ENCODE data around the gene CNN2.

The CNN2 gene

DNA sequence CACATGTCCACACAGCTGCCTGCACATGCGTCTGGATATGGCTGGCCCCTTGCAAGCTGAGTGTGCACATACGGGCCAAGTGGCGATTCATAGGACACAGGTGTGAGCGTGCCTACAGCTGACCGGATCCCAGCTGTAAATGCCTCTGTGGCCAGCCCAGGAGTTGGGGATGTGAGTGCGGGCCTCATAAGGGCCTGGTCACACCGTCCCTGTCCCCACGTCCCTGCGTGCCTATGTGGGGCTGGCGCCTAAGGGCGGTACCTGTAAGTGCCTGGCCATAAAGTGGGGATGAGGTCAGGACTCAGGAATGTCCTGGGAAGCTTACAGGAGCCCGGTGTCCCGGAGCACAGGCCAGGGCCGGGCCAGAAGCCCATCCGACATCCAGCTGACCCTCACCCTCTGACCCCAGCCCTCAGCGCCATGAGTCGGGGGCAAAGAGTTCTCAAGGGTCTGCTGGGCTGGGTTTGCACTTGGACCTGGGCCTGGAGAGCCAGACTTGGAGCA lies 39.2 kb downstream of the CNN2 start:
- DNase-seq (ENCODE audit: low read depth in 2 of 2), result no peak

DNA sequence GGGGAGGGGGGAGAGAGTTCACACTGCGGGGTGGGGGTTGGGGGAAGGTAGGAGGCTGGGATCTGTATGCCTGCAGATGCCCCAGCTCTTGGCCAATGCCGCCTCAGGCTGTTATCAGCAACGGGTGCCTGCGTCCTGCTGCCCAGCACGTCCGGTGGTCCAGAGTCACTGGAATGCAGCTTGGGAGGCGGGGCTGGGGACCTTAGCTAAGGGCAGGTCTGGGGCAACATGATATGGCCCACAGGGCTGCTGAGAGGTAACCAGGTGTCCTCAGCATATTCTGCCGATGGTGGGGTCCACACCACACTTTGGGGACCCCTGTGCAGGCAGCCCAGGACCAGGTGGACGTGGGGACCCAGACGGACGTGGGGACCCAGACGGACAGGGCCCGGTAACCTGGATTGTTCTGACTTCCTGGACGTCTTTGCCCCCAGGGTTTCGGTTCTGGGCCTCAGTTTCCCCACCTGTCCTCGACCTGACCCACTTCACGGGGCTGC lies 39.9 kb downstream of the CNN2 start:
- DNase-seq (ENCODE audit: low read depth in 2 of 2), result no peak

- no peak for DNase-seq (ENCODE audit: low read depth in 2 of 2)
Measured at GRCh38 chr19:1066748-1067340, 40.4 kb downstream of the CNN2 start, which contains the start of gene ARHGAP45. Gene ARHGAP45 (plus strand): TSS chr19:1067167. CDS start chr19:1067406, 239 bp downstream.

GRCh38 chr19:1067341-1067957 lies 41.0 kb downstream of the CNN2 start:
- DNase-seq (ENCODE audit: low read depth in 2 of 2), result no peak

GRCh38 chr19:1068009-1069001 lies 41.9 kb downstream of the CNN2 start:
- DNase-seq (ENCODE audit: low read depth in 2 of 2), result no peak

DNA sequence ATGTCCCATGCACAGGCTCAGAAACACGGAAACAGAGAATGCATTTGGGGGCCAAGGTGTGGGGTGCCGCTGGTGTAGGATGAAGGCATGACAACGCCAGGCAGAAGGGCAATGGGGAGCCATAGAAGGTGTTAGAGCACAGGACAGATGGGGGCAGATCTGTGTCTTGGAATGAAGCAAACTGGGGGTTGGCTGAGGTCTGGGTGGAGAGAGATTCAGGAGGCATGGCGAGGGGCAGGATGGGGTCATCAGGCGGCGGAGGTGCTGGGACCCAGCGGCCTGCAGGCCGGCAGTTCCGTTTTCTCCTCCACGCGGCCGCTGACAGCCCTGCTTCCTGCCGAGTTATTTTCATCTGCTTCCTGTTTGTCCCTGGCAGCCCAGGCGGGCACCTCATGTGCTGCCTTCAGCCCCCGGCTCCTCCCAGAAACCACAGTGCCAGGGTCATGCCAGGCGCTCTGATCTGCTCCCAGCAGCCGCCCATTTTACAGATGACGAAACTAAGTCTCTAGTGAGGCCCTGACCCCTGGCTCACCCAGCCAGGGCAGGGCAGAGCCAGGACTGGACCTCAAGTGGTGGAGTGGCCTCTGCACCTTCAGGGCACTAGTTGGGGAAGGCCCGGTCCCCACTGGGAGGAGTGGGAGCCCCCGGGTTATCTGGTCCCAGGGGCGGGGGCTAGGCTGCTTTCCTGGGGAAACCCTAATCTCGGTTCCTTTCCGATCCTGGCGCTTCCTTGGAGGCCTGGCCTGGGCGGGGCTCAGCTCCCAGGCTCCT lies 42.8 kb downstream of the CNN2 start:
- no peak for DNase-seq (ENCODE audit: low read depth in 2 of 2)

- DNase-seq (ENCODE audit: low read depth in 2 of 2), result no peak
Measured at GRCh38 chr19:1070576-1070930, 44.1 kb downstream of the CNN2 start.

GRCh38 chr19:1070931-1071791 lies 44.8 kb downstream of the CNN2 start:
- DNase-seq (ENCODE audit: low read depth in 2 of 2), result no peak

DNA sequence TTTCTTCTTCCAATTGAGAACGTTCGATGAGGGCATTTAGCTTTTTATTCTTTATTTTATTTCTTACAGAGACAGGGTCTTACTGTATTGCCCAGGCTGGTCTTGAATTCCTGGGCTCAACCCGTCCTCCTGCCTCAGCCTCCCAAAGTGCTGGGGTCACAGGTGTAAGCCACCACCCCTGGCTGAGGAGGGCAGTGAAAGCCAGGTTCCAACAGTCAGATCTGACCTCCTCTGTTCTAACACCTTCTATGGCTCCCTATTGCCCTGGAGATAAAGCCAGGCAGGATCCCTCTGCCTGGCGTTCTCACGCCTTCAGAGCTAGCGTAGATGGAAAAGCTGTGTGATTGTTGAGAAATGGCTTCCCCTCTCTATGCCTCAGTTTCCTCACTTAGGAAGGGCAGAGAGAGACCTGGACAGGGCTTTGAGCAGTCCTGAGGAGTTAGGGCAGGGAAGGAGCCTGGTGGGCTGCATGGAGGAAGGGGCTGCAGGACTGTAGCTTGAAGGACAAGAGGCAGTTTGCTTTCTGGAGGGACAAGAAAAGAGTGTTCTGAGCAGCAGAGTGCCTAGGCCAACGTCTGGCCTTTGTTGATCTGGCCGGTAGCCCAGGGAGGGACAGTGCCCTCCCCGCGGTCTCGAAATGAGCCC lies 46.1 kb downstream of the CNN2 start:
- DNase-seq (ENCODE audit: low read depth in 2 of 2), result no peak

DNA sequence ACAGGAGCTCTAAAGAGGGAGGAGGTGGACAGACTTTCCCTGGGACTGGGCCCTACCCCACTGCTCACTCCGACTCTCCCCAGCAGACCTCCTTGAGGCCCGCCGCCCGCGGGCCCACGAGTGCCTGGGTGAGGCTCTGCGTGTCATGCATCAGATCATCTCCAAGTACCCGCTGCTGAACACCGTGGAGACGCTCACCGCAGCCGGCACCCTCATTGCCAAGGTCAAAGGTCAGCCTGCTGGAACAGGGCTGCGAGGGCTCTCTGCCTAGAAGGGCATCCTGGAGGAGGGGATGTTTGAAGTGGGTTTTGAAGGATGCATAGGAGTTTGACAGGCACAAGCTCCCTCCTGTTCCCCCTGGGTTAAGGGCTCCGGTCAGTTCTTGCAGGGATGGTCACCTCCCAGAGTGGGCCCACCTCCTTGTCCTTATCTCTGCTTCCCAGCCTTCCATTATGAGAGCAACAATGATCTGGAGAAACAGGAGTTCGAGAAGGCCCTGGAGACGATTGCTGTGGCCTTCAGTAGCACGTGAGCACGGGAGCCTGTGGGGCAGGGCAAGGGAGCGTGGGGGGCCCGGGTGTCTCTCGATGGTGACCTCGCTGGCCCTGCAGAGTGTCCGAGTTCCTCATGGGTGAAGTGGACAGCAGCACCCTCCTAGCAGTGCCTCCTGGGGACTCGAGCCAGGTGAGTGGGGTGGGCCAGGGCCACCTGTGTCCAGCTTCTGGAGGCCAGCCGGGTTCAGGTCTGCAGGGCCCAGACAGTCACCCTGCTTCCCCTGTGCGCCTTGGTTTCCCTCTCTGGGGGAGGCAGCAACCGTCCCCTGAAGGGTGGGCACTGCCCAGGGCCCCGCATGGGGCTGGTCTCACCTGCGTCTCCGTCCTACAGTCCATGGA lies 46.9 kb downstream of the CNN2 start:
- DNase-seq (ENCODE audit: low read depth in 2 of 2), result no peak

GRCh38 chr19:1073956-1074517 lies 47.6 kb downstream of the CNN2 start:
- DNase-seq (ENCODE audit: low read depth in 2 of 2), result no peak

GRCh38 chr19:1074544-1075283 lies 48.3 kb downstream of the CNN2 start:
- DNase-seq (ENCODE audit: low read depth in 2 of 2), result no peak

- DNase-seq (ENCODE audit: low read depth in 2 of 2), result no peak
Measured at GRCh38 chr19:1076046-1076386, 49.6 kb downstream of the CNN2 start.

GRCh38 chr19:1076951-1077350 lies 50.5 kb downstream of the CNN2 start:
- no peak for DNase-seq (ENCODE audit: low read depth in 2 of 2)

DNA sequence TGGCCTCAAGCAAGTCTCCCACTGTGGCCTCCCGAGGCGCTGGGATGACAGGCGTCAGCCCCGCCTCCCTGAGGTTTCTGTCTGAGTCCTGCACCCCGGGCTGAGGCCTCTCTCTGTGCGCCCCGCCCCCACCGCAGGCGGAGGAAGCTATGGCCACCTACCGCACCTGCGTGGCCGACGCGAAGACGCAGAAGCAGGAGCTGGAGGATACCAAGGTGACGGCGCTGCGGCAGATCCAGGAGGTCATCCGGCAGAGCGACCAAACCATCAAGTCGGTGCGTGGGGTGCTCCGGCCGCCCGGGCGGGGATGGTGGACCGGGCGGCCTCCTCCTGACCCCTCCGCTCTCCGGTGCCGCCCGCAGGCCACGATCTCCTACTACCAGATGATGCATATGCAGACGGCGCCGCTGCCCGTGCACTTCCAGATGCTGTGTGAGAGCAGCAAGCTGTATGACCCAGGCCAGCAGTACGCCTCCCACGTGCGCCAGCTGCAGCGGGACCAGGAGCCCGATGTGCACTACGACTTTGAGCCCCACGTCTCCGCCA lies 53.2 kb downstream of the CNN2 start:
- DNase-seq (ENCODE audit: low read depth in 2 of 2), result no peak

GRCh38 chr19:1080360-1081161 lies 54.2 kb downstream of the CNN2 start:
- no peak for DNase-seq (ENCODE audit: low read depth in 2 of 2)

Data from fibroblast of skin of left biceps (primary cell).